Lung (tissue), 12 donors: ENCODE data around the gene ADGRV1. TPM values are rescaled to one million over a fixed set of nuclear protein-coding genes. Genes with fewer than 3 reads are reported as not detected.

ENCODE experiments used
- ATAC-seq: fragments of 200-7000 bp; cut with Tn5 transposase; one replicate; pipeline ENCODE4 v1.9.1; 2020; ENCODE audit warnings: moderate number of reproducible peaks; ENCODE audit not compliant: insufficient read depth, low FRiP score
- DNase-seq, 3 donors: peaks; one replicate each; pipeline ENCODE4 v3.0.0-alpha.2; 2013 to 2017
- H3K27ac ChIP-seq, 2 donors: one replicate each; pipeline ENCODE4 v1.5.1; 2013; ENCODE audit warnings: mild to moderate bottlenecking in 2 of 2, moderate library complexity in 2 of 2, control low read depth in 1 of 2, inconsistent platforms in 1 of 2, low read depth in 1 of 2, low read length in 1 of 2
- H3K27me3 ChIP-seq, 3 donors: one replicate each; pipeline ENCODE4 v1.5.1; 2013; ENCODE audit warnings: low read length in 2 of 3; ENCODE audit not compliant: control insufficient read depth in 3 of 3, insufficient read depth in 3 of 3
- H3K36me3 ChIP-seq, 4 donors: one replicate each; pipeline ENCODE4 v1.5.1; 2013; ENCODE audit warnings: low read length in 4 of 4, mild to moderate bottlenecking in 1 of 4, moderate library complexity in 1 of 4; ENCODE audit not compliant: control insufficient read depth in 4 of 4, insufficient read depth in 4 of 4
- H3K4me1 ChIP-seq, 5 donors: one replicate each; pipeline ENCODE4 v1.5.1; 2013; ENCODE audit warnings: low read length in 5 of 5, mild to moderate bottlenecking in 2 of 5, moderate library complexity in 1 of 5; ENCODE audit not compliant: control insufficient read depth in 5 of 5, insufficient read depth in 5 of 5
- H3K4me3 ChIP-seq: one replicate; pipeline ENCODE4 v1.5.1; 2013; ENCODE audit warnings: mild to moderate bottlenecking, control low read depth, moderate library complexity
- H3K9ac ChIP-seq, 2 donors: one replicate each; pipeline ENCODE4 v1.5.1; 2013; ENCODE audit warnings: low read length in 2 of 2, control low read depth in 1 of 2; ENCODE audit not compliant: insufficient read depth in 1 of 2
- H3K9me3 ChIP-seq, 4 donors: one replicate each; pipeline ENCODE4 v1.5.1; 2013; ENCODE audit warnings: low read length in 3 of 4, mild to moderate bottlenecking in 1 of 4, moderate library complexity in 1 of 4; ENCODE audit not compliant: control insufficient read depth in 4 of 4, insufficient read depth in 3 of 4
- WGBS, 2 donors: extraction: QIAGEN DNeasy Blood & Tissue Kit; methylation state at CpG; one replicate each; pipeline ENCODE4 v1.1.7; 2013; 5-methylcytosine and 5-hydroxymethylcytosine counted together
- polyA plus RNA-seq, 2 donors: library from polyadenylated mRNA; stranded (reverse); fragments of 200-250 nt; gene quantifications; one replicate each; pipeline ENCODE4 v1.2.1, GENCODE V29; 2013
- total RNA-seq, 2 donors: library from RNA; depleted of rRNA in 1 of 2; stranded (reverse); fragments of >200 nt in 1 of 2; gene quantifications; one replicate each; pipeline ENCODE4 v1.2.1, GENCODE V29; 2014 to 2021
- TF ChIP-seq, protein P1 (sequence below): IDR thresholded peaks from 2 replicates; pipeline ENCODE4 v1.5.1; 2012; ENCODE audit warnings: mild to moderate bottlenecking; ENCODE audit errors: control extremely low read depth, extremely low read depth
- donor health status: control.
- donor health status: control.
- donor health status: Bipolar disorder and iron deficiency.
- donor health status: healthy.
- donor health status: DM: yes; HTN: yes; CAD: no.

The ADGRV1 gene
- total and polyA plus RNA-seq, 4 donors = 3.6 to 66.2 (median 28.2) TPM

DNA sequence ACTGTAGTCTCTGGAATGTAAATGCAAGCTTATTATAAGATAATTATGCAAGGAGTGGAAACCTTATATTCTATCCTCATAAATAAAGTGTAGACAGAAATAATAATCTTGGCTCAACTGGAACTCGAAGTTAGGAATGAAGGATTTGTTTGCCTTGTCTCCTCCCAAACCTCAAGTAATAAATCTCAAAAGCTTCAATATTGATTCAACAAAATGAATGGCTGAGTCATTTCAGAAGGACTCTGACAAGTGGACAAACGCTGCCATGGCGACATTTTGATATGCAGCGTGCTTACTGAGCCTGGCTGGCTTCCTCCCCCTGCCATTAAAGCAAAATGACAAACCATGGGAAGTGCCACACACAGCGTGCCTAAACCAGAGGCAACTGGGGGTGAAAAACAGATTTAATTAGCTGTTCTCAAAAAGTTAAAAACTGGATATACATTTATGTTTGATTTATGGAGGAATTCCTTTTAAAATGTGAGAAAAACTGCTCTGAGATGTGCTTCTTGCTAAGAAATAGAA, 10.5 kb upstream of the ADGRV1 start:
- Histone ChIP-seq H3K27ac (no peak overlapping the region), H3K4me1 (no peaks in the 10 kb centered on the region), H3K27me3 (peaks cover 0 to 5% (median 3%) of the 10 kb centered on the region in 3 donors), H3K9ac (no peak overlapping the region), H3K36me3 (no peaks in the 10 kb centered on the region), H3K9me3 (no peaks in the 10 kb centered on the region), H3K4me3 (no peak overlapping the region)
- TF ChIP-seq, protein P1, sequence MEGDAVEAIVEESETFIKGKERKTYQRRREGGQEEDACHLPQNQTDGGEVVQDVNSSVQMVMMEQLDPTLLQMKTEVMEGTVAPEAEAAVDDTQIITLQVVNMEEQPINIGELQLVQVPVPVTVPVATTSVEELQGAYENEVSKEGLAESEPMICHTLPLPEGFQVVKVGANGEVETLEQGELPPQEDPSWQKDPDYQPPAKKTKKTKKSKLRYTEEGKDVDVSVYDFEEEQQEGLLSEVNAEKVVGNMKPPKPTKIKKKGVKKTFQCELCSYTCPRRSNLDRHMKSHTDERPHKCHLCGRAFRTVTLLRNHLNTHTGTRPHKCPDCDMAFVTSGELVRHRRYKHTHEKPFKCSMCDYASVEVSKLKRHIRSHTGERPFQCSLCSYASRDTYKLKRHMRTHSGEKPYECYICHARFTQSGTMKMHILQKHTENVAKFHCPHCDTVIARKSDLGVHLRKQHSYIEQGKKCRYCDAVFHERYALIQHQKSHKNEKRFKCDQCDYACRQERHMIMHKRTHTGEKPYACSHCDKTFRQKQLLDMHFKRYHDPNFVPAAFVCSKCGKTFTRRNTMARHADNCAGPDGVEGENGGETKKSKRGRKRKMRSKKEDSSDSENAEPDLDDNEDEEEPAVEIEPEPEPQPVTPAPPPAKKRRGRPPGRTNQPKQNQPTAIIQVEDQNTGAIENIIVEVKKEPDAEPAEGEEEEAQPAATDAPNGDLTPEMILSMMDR = no peak
- WGBS, 2 donors = 38 to 65% methylated on average over 5 of the region's 5 CpGs
- peak; percentile 64 to 76 (median 65) for DNase-seq
- peak; percentile 79 for ATAC-seq

DNA sequence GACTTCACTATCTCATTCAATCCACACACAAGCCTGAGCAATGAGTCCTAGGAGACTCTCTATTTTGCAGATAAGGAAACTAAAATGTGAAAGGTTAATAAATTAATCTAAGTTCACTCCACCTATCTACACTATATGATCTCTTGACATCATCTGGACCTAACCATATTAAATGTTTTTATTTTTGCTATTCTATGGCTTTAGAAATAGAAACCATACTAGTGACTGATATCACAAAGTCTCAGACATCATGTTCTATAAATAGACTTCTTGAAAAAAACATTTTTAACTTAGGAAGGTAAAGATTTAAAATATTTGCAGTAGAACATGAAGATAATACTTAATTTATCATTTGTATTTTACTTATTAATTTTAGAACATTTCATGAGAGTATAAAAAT, 9.4 kb upstream of the ADGRV1 start:
- Histone ChIP-seq H3K9ac (no peak overlapping the region), H3K27me3 (peaks cover 0 to 7% (median 3%) of the 10 kb centered on the region in 3 donors), H3K4me3 (no peak overlapping the region), H3K9me3 (no peaks in the 10 kb centered on the region), H3K27ac (no peak overlapping the region), H3K4me1 (no peaks in the 10 kb centered on the region), H3K36me3 (no peaks in the 10 kb centered on the region)
- TF ChIP-seq, protein P1 = no peak
- no peak for ATAC-seq
- DNase-seq = no peak

DNA sequence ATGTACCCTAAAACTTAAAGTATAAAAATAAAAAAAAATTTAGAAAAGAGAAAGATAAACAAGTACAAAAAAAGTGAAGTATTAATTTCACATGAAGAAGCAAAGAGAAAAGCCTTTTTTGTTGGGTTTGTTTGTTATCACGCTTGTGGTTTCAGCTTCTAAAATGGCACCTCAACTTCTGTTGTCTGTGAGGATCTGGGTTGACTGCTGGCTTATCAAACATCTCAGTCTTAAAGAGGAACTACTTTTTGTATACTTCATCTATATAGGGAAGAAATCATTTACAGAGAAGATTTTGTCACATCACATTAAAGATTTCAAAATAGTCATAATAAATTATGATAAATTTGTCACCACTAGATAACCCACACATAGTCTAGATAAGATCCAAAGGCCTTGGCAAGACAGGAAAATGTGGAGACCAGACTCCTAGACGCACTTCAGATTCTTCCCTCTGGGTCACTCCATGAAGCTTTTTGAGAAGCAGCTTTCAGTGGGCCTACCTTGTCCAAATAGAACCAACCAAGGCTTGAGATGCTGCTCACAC, 8.8 kb upstream of the ADGRV1 start:
- no peaks in the 10 kb centered on the region for H3K36me3 ChIP-seq
- no peak for DNase-seq
- H3K27ac ChIP-seq = no peak overlapping the region
- H3K9me3 ChIP-seq = no peaks in the 10 kb centered on the region
- TF ChIP-seq, protein P1 = no peak
- WGBS, 2 donors = 39 to 65% methylated on average over 2 of the region's 2 CpGs
- no peaks in the 10 kb centered on the region for H3K4me1 ChIP-seq
- ATAC-seq = no peak
- H3K27me3 ChIP-seq = peaks cover 0 to 7% (median 3%) of the 10 kb centered on the region in 3 donors
- no peak overlapping the region for H3K4me3 ChIP-seq
- H3K9ac ChIP-seq = no peak overlapping the region

DNA sequence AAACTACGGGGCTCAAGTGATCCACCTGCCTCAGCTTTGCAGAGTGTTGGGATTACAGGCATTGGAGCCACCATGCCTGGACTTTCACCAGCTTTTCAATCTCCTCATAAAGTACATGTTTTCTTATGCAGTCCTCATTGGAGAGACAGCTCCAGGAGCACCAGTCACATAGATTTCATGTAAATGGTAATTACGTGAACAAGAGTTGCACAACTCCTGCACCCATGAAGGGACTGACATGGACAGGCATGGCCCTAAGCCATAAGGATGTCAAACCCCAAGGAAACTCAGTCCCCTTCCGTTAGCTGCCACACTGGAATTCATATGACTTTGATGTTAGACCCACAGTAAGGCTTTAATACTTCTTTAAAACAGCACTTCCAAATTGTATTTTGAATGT, 7.6 kb upstream of the ADGRV1 start:
- TF ChIP-seq, protein P1 = no peak
- Histone ChIP-seq H3K36me3 (no peaks in the 10 kb centered on the region), H3K9me3 (no peaks in the 10 kb centered on the region), H3K27ac (no peak overlapping the region), H3K9ac (no peak overlapping the region), H3K4me1 (no peaks in the 10 kb centered on the region), H3K27me3 (peaks cover 0 to 3% (median 3%) of the 10 kb centered on the region in 3 donors), H3K4me3 (no peak overlapping the region)
- DNase-seq (no peak), ATAC-seq (no peak)
- WGBS, 2 donors = 44 to 68% methylated on average over 3 of the region's 3 CpGs
